PC-9 (cell line): ENCODE measurements around the gene MTMR3.

Experiments used
- EZH2 ChIP-seq: fragments of 200-600 bp; sonication (generic); IDR thresholded peaks from 2 replicates; pipeline ENCODE4 v1.8.0; 2017; ENCODE audit warnings: antibody characterized with exemption, low read depth
- TF ChIP-seq, protein P1 (sequence below): fragments of 200-600 bp; sonication (generic); conservative IDR thresholded peaks from 2 replicates; pipeline ENCODE4 v1.6.1; 2017; ENCODE audit warnings: mixed run types, antibody characterized with exemption, mild to moderate bottlenecking, moderate library complexity

DNA sequence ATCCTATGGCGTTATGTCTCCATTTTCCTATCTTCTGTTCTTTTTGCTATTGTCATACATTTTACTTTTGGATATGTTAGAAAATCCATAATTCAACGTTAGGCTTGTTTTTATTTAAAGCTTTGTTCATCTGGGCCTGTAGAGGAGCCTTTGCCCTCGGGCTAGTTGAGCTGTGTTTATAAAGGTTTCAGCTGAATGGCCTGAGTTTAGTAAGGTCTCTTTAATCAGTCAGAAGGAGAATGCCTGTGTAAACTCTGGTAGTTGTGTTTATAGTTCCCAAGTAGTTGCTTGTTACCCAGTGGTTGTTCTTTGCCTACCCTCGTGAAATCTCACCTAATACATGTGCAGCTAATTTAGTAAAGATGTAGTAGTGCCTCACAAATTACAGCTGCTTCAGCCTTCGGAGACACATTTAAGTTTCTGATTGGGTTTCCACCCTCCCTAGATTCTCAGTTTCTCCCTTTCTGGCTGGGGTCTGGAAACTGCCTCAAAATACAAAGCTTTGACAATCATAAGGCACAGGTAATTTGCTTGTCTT, 33.1 kb downstream of the MTMR3 start:
- TF ChIP-seq, protein P1, sequence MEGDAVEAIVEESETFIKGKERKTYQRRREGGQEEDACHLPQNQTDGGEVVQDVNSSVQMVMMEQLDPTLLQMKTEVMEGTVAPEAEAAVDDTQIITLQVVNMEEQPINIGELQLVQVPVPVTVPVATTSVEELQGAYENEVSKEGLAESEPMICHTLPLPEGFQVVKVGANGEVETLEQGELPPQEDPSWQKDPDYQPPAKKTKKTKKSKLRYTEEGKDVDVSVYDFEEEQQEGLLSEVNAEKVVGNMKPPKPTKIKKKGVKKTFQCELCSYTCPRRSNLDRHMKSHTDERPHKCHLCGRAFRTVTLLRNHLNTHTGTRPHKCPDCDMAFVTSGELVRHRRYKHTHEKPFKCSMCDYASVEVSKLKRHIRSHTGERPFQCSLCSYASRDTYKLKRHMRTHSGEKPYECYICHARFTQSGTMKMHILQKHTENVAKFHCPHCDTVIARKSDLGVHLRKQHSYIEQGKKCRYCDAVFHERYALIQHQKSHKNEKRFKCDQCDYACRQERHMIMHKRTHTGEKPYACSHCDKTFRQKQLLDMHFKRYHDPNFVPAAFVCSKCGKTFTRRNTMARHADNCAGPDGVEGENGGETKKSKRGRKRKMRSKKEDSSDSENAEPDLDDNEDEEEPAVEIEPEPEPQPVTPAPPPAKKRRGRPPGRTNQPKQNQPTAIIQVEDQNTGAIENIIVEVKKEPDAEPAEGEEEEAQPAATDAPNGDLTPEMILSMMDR: no peak
- TF ChIP-seq EZH2: no peak
